Mesothelial cell of epicardium (in vitro differentiated cells): ENCODE measurements around the gene ARHGAP11B.
"Not testable (repeated sequence)": the region's sequence is repeated elsewhere in the genome, so short reads cannot be mapped to it uniquely, and the experiment has no call there.

ENCODE experiments used
- DNase-seq, 2 experiments: peaks; one replicate each; pipeline ENCODE4 v3.0.0; 2021; ENCODE audit warnings: low spot score in 2 of 2; ENCODE audit not compliant: unreplicated experiment in 2 of 2
- H3K27ac Mint-ChIP-seq: 2 replicates; pipeline ENCODE4 v1.8.0; 2021; ENCODE audit warnings: mixed read lengths
- H3K27me3 Mint-ChIP-seq: 2 replicates; pipeline ENCODE4 v1.8.0; 2021; ENCODE audit warnings: low read depth, mixed read lengths
- H3K36me3 Mint-ChIP-seq: 2 replicates; pipeline ENCODE4 v1.8.0; 2021; ENCODE audit warnings: mixed read lengths
- H3K4me1 Mint-ChIP-seq: 2 replicates; pipeline ENCODE4 v1.8.0; 2021; ENCODE audit warnings: mixed read lengths
- H3K4me3 Mint-ChIP-seq: 2 replicates; pipeline ENCODE4 v1.8.0; 2021; ENCODE audit warnings: mild to moderate bottlenecking, moderate library complexity, mixed read lengths
- H3K9me3 Mint-ChIP-seq: 2 replicates; pipeline ENCODE4 v1.8.0; 2021; ENCODE audit warnings: mixed read lengths
- TF ChIP-seq, protein P1 (sequence below): fragments of 200-600 bp; sonication (generic); IDR thresholded peaks from one replicate; pipeline ENCODE4 v1.5.0; 2021; ENCODE audit warnings: antibody characterized with exemption; ENCODE audit not compliant: unreplicated experiment

Gene ARHGAP11B

DNA sequence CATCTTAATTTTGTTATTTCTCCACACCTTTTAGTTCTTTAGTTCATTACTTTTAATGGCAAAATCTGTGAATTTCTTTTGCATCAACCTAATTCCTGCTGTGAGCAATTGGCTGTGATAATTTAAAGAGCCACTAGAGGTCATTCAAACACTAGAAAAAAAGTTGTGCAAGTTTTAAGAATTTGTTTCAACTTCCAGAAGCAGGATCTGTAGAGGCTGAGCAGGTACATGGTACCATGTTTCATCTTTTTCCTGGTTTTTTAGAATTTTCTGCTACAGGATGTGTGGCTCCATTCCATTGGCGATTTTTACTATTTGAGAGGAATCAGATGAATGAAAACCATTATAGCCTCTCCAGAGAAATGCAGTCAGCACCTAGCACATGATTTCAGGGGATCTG, 35.2 kb downstream of the ARHGAP11B start:
- not testable (repeated sequence) for H3K27me3 Mint-ChIP-seq, DNase-seq, H3K4me1 Mint-ChIP-seq, H3K4me3 Mint-ChIP-seq, H3K9me3 Mint-ChIP-seq, H3K36me3 Mint-ChIP-seq, H3K27ac Mint-ChIP-seq
- TF ChIP-seq, protein P1, sequence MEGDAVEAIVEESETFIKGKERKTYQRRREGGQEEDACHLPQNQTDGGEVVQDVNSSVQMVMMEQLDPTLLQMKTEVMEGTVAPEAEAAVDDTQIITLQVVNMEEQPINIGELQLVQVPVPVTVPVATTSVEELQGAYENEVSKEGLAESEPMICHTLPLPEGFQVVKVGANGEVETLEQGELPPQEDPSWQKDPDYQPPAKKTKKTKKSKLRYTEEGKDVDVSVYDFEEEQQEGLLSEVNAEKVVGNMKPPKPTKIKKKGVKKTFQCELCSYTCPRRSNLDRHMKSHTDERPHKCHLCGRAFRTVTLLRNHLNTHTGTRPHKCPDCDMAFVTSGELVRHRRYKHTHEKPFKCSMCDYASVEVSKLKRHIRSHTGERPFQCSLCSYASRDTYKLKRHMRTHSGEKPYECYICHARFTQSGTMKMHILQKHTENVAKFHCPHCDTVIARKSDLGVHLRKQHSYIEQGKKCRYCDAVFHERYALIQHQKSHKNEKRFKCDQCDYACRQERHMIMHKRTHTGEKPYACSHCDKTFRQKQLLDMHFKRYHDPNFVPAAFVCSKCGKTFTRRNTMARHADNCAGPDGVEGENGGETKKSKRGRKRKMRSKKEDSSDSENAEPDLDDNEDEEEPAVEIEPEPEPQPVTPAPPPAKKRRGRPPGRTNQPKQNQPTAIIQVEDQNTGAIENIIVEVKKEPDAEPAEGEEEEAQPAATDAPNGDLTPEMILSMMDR = peak; percentile 69

DNA sequence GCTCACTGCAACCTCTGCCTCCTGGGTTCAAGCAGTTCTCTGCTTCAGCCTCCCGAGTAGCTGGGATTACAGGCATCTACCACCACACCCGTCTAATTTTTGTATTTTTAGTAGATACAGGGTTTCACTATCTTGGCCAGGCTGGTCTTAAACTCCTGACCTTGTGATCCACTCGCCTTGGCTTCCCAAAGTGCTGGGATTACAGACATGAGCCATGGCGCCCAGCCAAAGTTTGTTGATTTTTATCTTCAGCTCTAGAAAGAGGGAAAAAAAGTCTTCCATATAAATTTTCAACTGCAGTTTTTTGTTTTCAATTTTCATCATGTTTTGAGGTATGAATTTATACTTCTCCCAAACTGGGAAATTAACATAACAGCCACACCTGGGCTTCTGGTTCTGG, 43.7 kb downstream of the ARHGAP11B start:
- H3K27ac Mint-ChIP-seq, H3K4me1 Mint-ChIP-seq, H3K27me3 Mint-ChIP-seq, DNase-seq, H3K4me3 Mint-ChIP-seq: not testable (repeated sequence)
- Mint-ChIP-seq H3K9me3 (peaks cover 14% of the 10 kb centered on the region), H3K36me3 (peaks cover 17% of the 10 kb centered on the region)

DNA sequence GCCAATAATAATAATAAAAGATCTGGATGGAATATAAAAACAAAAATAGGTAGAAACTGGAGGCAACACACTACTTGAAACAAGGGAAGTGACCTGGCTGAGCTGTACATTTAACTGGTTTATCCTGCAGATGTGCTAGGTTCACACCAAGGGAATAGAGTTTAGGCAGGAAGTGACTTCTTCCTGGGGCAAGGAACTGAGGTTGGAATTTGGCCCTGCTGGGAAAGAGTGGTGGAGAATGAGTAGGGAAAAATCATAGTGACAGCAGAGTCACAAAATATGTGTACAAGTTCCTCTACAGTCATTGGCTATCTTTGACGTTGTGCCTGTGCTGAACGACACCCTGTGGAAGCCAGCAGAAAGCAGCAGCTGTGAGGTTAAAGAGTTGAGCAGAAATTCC, 44.1 kb downstream of the ARHGAP11B start:
- H3K27ac Mint-ChIP-seq = no peak overlapping the region
- H3K27me3 Mint-ChIP-seq = no peaks in the 10 kb centered on the region
- no peak overlapping the region for H3K4me3 Mint-ChIP-seq

DNA sequence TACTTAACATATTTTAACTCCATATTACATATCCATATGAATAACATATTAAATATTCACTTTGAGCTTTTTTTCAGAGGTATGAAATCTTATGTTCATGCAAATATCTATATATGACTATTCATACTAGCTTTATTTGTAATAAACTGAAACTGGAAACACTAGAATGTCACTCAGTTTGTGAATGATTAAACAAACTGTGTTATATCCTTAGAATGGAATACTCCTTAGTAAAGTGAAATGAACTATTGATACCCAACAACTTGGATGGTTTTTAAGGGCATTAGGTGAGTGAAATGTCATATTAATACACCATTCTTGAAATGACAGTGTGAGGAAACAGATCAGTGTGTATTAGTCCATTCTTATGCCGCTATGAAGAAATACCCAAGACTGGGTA, 45.4 kb downstream of the ARHGAP11B start:
- H3K27ac Mint-ChIP-seq = no peak overlapping the region
- H3K4me1 Mint-ChIP-seq = peaks cover 4% of the 10 kb centered on the region
- peaks cover 19% of the 10 kb centered on the region for H3K36me3 Mint-ChIP-seq
- peaks cover 15% of the 10 kb centered on the region for H3K9me3 Mint-ChIP-seq
- no peaks in the 10 kb centered on the region for H3K27me3 Mint-ChIP-seq
- DNase-seq = no peak
- TF ChIP-seq, protein P1 = no peak
- H3K4me3 Mint-ChIP-seq = no peak overlapping the region

More for the DNA sequence above, 44.1 kb downstream of the ARHGAP11B start:
- Mint-ChIP-seq H3K9me3 (peaks cover 14% of the 10 kb centered on the region), H3K36me3 (peaks cover 17% of the 10 kb centered on the region), H3K4me1 (peaks cover 4% of the 10 kb centered on the region)
- DNase-seq = no peak
- TF ChIP-seq, protein P1 = no peak

DNA sequence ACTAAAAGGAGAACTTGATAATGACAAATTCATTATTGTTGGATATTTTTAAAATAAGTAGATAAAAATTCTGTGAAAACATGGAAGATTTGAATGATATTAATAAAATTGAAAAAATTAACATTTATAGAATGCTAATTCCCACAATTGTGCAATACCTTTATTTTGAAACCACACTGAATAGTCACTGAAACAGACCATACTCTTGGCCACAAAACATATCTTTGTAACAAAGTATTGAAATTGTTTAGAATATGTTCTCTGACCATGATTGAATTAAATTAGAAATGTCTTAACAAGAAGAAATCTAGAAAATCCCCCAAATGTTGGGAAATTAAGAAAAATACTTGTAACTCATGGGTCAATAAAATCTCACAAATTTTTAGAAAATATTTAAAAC, 49.2 kb downstream of the ARHGAP11B start:
- TF ChIP-seq, protein P1 = no peak
- Mint-ChIP-seq H3K4me3 (no peak overlapping the region), H3K9me3 (peaks cover 24% of the 10 kb centered on the region), H3K4me1 (no peaks in the 10 kb centered on the region), H3K27ac (no peak overlapping the region), H3K36me3 (peaks cover 26% of the 10 kb centered on the region), H3K27me3 (no peaks in the 10 kb centered on the region)
- DNase-seq = no peak

DNA sequence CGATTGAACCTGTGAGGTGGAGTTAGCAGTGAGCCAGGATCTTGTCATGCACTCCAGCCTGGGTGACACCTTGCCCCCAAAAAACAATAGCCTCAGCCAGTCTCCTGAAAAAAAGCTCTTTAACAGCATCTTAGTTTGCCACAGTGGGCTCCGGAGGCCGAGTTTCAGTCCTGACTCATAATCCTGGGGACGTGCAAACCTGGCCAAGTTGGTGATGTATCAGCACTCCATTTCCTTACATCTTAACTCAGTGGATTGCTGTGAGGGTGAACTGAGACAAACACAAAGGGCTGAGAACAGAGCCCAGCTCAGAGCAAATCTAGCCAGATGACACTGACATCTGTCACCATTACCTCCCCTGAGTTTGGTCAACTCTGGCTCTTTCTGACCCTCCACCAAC, 50.0 kb downstream of the ARHGAP11B start:
- not testable (repeated sequence) for H3K27ac Mint-ChIP-seq, DNase-seq, H3K4me1 Mint-ChIP-seq, H3K4me3 Mint-ChIP-seq, H3K27me3 Mint-ChIP-seq
- peaks cover 24% of the 10 kb centered on the region for H3K9me3 Mint-ChIP-seq
- peaks cover 25% of the 10 kb centered on the region for H3K36me3 Mint-ChIP-seq

DNA sequence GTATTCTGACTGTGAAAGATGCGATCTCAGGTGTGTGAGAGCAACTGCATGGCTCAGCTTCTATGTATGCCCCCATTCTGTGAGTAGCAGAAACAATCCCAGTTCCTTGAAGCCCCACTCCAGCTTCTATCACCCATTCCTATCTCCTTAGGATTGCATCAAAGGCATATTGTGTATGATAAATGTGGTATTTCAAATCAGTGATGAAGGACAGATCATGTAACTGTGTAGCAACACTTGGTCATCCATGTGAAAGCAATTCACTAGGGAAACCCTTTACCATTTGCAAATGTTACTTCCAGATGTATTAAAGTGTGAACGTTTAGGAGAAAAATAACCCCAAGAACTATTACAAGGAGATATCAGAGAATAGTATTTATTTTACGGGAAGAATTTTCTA, 55.1 kb downstream of the ARHGAP11B start:
- H3K27ac Mint-ChIP-seq, H3K4me3 Mint-ChIP-seq: not testable (repeated sequence)

DNA sequence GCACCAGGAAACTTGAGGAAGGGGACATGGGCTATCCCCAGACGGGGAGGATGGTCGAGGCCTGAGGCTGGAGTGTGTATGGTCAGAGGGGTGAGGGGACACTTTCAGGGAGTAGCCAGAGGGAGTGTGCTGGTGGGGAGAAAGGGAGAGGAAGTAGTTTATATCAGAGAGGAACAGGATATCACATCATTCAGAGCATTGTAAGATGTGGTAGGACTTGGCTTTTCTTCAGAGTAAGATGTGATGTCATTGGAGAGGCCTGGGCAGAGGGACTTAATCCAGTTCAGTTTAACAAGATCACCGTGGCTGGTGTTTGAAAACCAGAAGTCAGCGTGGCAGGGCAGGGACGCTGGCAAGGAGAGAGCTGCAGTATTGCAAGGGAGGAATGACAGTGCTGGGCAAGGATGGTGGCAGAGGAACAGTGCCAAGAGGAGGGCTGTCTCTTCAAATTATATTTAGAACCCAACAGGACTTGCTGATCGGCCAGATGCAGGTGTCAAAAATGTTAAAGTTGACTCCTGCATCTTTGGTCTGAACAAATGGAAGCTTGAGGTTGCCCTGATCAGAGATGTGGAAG, 59.9 kb downstream of the ARHGAP11B start:
- not testable (repeated sequence) for DNase-seq, H3K27me3 Mint-ChIP-seq, H3K27ac Mint-ChIP-seq, H3K4me1 Mint-ChIP-seq, H3K36me3 Mint-ChIP-seq, H3K4me3 Mint-ChIP-seq, H3K9me3 Mint-ChIP-seq

More for the DNA sequence above, 55.1 kb downstream of the ARHGAP11B start:
- Mint-ChIP-seq H3K36me3 (peaks cover 10% of the 10 kb centered on the region), H3K9me3 (peaks cover 11% of the 10 kb centered on the region)
- not testable (repeated sequence) for H3K27me3 Mint-ChIP-seq, H3K4me1 Mint-ChIP-seq, DNase-seq

DNA sequence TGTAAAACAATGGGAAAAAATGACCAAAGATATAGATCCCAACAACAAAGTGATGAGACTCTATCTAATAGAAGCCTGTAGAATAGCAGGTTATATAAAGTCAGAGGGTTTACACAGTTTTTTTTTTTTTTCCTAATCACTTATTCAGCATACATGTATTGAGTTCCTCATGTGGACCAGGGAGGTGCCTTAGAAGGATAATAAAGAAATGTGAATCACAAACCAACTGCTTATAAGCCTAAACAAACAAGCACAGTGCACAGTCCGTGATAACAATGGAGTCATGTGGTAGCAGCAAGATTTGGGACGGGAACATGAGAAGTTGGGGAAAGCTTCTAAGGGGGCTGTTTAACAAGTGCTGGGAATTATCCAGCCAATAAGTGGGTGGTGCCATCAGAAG, 60.7 kb downstream of the ARHGAP11B start:
- not testable (repeated sequence) for H3K27ac Mint-ChIP-seq, H3K27me3 Mint-ChIP-seq, H3K9me3 Mint-ChIP-seq, H3K4me3 Mint-ChIP-seq, H3K36me3 Mint-ChIP-seq, H3K4me1 Mint-ChIP-seq, DNase-seq
